ENCODE measurements around the gene RAB3GAP2.
"Not testable (repeated sequence)": the region's sequence is repeated elsewhere in the genome, so short reads cannot be mapped to it uniquely, and the experiment has no call there.

RAB3GAP2 gene

DNA sequence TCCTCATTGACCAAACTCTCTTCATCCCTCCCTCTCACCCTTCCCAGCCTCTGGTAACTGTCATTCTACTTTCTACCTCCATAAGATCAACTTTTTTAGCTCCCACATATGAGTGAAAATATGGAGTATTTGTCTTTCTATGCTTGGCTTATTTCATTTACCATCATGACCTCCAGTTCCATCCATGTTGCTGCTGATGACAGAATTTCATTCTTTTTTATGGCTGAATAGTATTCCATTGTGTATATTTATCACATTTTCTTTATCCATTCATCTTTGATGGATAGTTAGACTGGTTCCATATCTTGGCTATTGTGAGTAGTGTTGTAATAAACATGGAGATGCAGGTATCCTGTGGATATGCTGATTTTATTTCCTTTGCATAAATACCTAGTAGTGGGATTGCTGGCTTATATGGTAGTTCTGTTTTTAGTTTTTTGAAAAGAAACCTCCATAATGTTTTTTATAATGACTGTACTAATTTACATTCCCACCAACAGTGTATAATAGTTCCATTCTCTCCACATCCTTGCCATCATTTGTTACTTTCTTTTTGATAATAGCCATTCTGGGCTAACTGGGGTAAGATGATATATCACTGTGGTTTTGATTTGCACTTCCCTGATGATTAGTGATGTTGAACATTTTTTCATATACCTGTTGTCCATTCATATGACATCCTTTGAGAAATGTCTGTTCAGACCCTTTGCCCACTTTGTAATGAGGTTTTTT is 142.6 kb downstream of the RAB3GAP2 start:
- DNase-seq: no peak

GRCh38 chr1:220127076-220127475 is 145.2 kb downstream of the RAB3GAP2 start:
- DNase-seq: no peak

DNA sequence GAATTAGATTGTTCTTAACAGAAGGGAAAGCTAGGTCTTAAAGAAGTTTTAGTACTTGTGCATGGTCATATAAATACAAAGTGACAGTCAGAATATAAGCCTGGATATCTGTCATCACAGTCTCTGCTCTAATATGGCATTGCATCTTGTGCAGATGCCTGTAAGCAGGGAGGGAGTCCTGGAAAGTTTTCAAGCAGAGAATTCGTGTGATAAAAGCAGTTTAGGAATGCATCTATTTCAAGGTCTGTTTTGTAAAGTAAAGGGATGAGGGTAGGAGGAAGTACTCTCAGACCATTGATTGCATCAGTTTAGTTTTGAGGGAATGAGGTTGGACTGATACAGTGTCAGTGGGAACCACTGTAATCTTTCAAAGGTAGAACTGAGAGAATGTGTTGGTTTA is 147.7 kb downstream of the RAB3GAP2 start:
- peak; percentile 24 for DNase-seq

DNA sequence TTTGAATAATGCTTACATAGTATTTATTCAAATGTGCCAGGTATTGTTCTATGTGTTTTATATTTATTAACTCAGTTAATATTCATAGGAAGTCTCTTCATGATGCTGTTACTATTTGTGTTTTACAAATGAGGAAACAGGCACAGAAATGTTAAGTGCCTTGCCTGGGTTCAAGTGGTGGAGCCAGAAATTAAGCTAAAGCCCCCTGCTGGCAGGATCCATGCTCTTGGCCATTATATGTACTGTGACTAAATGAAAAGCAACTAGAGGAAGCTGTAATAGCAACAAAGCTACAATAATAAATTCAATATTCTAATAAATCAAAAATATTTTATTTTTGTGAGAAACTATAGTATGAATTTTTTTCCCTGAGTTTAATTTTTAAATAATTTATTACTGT is 148.4 kb downstream of the RAB3GAP2 start:
- no peak for DNase-seq

DNA sequence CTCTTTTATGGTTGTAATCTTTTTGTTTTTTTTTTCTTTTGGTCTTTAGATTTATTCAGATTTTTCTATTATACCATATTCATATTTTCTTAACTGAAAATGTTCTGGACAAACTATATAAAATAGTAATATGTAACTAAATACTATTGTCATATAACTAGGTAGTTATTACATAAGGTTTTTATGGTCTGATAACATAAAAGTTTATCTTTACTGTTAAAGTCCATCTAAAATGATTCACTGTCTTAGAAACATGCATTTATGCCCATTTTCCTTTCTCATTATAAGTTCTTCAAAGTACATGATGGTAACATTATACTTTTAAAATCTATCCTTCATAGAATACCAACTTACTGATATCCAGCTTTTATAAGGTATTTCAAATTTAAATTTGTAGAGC is 149.2 kb downstream of the RAB3GAP2 start:
- no peak for DNase-seq

- no peak for DNase-seq
Observed at GRCh38 chr1:220121791-220122530, 150.3 kb downstream of the RAB3GAP2 start.

GRCh38 chr1:220119043-220119512 is 153.2 kb downstream of the RAB3GAP2 start:
- no peak for DNase-seq

- no peak for DNase-seq
Observed at GRCh38 chr1:220113136-220113695, 159.0 kb downstream of the RAB3GAP2 start.

GRCh38 chr1:220112600-220112999 is 159.7 kb downstream of the RAB3GAP2 start:
- not testable (repeated sequence) for DNase-seq

GRCh38 chr1:220110473-220110872 is 161.8 kb downstream of the RAB3GAP2 start:
- DNase-seq: not testable (repeated sequence)

GRCh38 chr1:220099826-220100225 is 172.4 kb downstream of the RAB3GAP2 start:
- no peak for DNase-seq
